ENCODE results near the gene OCRL.

- TF ChIP-seq, protein P1, sequence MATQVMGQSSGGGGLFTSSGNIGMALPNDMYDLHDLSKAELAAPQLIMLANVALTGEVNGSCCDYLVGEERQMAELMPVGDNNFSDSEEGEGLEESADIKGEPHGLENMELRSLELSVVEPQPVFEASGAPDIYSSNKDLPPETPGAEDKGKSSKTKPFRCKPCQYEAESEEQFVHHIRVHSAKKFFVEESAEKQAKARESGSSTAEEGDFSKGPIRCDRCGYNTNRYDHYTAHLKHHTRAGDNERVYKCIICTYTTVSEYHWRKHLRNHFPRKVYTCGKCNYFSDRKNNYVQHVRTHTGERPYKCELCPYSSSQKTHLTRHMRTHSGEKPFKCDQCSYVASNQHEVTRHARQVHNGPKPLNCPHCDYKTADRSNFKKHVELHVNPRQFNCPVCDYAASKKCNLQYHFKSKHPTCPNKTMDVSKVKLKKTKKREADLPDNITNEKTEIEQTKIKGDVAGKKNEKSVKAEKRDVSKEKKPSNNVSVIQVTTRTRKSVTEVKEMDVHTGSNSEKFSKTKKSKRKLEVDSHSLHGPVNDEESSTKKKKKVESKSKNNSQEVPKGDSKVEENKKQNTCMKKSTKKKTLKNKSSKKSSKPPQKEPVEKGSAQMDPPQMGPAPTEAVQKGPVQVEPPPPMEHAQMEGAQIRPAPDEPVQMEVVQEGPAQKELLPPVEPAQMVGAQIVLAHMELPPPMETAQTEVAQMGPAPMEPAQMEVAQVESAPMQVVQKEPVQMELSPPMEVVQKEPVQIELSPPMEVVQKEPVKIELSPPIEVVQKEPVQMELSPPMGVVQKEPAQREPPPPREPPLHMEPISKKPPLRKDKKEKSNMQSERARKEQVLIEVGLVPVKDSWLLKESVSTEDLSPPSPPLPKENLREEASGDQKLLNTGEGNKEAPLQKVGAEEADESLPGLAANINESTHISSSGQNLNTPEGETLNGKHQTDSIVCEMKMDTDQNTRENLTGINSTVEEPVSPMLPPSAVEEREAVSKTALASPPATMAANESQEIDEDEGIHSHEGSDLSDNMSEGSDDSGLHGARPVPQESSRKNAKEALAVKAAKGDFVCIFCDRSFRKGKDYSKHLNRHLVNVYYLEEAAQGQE (IDR thresholded peaks at IDR 0.05; ENCODE audit: insufficient read depth in 1 of 2, low read depth in 2 of 2, low read length in 2 of 2): no peak
- TF ChIP-seq POLR2AphosphoS5 (IDR thresholded peaks at IDR 0.05; ENCODE audit: low read depth, low read length): no peak
- TF ChIP-seq FOXP2 (optimal IDR thresholded peaks at IDR 0.05; ENCODE audit: borderline replicate concordance, extremely low read depth, extremely low read length, insufficient read depth): no peak
- TF ChIP-seq TAF1 (IDR thresholded peaks at IDR 0.05; ENCODE audit: borderline replicate concordance, insufficient read depth, low read length): no peak
These were observed 56.0 kb downstream of the OCRL start for GRCh38 chrX:129596077-129596476.
